GM18520 (cell line): ENCODE measurements around the gene COL28A1.

ENCODE experiments used
- ATAC-seq: cut with Tn5 transposase; IDR thresholded peaks from one replicate; pipeline ENCODE4 v1.9.1; 2021; ENCODE audit not compliant: unreplicated experiment

COL28A1 gene

GRCh38 chr7:7535691-7536090, at the start of gene COL28A1:
Gene COL28A1, minus strand, starts transcription at chr7:7535873. Its CDS starts 2,998 bp downstream, at chr7:7532875.
- no peak for ATAC-seq

GRCh38 chr7:7584653-7585052, 49.0 kb upstream of the COL28A1 start:
- no peak for ATAC-seq

GRCh38 chr7:7583731-7584130, 48.1 kb upstream of the COL28A1 start:
- ATAC-seq: no peak

- no peak for ATAC-seq
These were observed 46.9 kb upstream of the COL28A1 start for GRCh38 chr7:7582596-7582995.

- ATAC-seq: no peak
These were observed 46.0 kb upstream of the COL28A1 start for GRCh38 chr7:7581531-7582179.

- ATAC-seq: no peak
These were observed 44.0 kb upstream of the COL28A1 start for GRCh38 chr7:7579638-7580037.

- ATAC-seq: no peak
These were observed 42.2 kb upstream of the COL28A1 start for GRCh38 chr7:7577888-7578287.

- no peak for ATAC-seq
These were observed 40.7 kb upstream of the COL28A1 start for GRCh38 chr7:7576344-7576743.

- no peak for ATAC-seq
These were observed 38.0 kb upstream of the COL28A1 start for GRCh38 chr7:7573701-7574100.

GRCh38 chr7:7570584-7570983, 34.9 kb upstream of the COL28A1 start:
- no peak for ATAC-seq

- no peak for ATAC-seq
These were observed 33.9 kb upstream of the COL28A1 start for GRCh38 chr7:7569615-7570014.

GRCh38 chr7:7569081-7569527, 33.4 kb upstream of the COL28A1 start:
- peak; percentile 30 for ATAC-seq

- ATAC-seq: no peak
These were observed 32.9 kb upstream of the COL28A1 start for GRCh38 chr7:7568553-7568952.

- no peak for ATAC-seq
These were observed 32.3 kb upstream of the COL28A1 start for GRCh38 chr7:7567898-7568531.

- ATAC-seq: peak; percentile 60
These were observed 31.3 kb upstream of the COL28A1 start, which contains the start of gene MIOS for GRCh38 chr7:7566651-7567611. Gene MIOS, plus strand, starts transcription at chr7:7566884. Its CDS starts 5,592 bp downstream, at chr7:7572476.

- ATAC-seq: peak; percentile 13
These were observed 30.3 kb upstream of the COL28A1 start for GRCh38 chr7:7565746-7566650.

- no peak for ATAC-seq
These were observed 29.5 kb upstream of the COL28A1 start for GRCh38 chr7:7565018-7565680.

- ATAC-seq: no peak
These were observed 28.7 kb upstream of the COL28A1 start for GRCh38 chr7:7564323-7564780.

GRCh38 chr7:7563813-7564212, 28.1 kb upstream of the COL28A1 start:
- ATAC-seq: no peak

- no peak for ATAC-seq
These were observed 27.6 kb upstream of the COL28A1 start for GRCh38 chr7:7563269-7563668.
